ENCODE measurements around the gene PCLO.

Gene PCLO, protein sequence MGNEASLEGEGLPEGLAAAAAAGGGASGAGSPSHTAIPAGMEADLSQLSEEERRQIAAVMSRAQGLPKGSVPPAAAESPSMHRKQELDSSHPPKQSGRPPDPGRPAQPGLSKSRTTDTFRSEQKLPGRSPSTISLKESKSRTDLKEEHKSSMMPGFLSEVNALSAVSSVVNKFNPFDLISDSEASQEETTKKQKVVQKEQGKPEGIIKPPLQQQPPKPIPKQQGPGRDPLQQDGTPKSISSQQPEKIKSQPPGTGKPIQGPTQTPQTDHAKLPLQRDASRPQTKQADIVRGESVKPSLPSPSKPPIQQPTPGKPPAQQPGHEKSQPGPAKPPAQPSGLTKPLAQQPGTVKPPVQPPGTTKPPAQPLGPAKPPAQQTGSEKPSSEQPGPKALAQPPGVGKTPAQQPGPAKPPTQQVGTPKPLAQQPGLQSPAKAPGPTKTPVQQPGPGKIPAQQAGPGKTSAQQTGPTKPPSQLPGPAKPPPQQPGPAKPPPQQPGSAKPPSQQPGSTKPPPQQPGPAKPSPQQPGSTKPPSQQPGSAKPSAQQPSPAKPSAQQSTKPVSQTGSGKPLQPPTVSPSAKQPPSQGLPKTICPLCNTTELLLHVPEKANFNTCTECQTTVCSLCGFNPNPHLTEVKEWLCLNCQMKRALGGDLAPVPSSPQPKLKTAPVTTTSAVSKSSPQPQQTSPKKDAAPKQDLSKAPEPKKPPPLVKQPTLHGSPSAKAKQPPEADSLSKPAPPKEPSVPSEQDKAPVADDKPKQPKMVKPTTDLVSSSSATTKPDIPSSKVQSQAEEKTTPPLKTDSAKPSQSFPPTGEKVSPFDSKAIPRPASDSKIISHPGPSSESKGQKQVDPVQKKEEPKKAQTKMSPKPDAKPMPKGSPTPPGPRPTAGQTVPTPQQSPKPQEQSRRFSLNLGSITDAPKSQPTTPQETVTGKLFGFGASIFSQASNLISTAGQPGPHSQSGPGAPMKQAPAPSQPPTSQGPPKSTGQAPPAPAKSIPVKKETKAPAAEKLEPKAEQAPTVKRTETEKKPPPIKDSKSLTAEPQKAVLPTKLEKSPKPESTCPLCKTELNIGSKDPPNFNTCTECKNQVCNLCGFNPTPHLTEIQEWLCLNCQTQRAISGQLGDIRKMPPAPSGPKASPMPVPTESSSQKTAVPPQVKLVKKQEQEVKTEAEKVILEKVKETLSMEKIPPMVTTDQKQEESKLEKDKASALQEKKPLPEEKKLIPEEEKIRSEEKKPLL (N-terminal part only)

DNA sequence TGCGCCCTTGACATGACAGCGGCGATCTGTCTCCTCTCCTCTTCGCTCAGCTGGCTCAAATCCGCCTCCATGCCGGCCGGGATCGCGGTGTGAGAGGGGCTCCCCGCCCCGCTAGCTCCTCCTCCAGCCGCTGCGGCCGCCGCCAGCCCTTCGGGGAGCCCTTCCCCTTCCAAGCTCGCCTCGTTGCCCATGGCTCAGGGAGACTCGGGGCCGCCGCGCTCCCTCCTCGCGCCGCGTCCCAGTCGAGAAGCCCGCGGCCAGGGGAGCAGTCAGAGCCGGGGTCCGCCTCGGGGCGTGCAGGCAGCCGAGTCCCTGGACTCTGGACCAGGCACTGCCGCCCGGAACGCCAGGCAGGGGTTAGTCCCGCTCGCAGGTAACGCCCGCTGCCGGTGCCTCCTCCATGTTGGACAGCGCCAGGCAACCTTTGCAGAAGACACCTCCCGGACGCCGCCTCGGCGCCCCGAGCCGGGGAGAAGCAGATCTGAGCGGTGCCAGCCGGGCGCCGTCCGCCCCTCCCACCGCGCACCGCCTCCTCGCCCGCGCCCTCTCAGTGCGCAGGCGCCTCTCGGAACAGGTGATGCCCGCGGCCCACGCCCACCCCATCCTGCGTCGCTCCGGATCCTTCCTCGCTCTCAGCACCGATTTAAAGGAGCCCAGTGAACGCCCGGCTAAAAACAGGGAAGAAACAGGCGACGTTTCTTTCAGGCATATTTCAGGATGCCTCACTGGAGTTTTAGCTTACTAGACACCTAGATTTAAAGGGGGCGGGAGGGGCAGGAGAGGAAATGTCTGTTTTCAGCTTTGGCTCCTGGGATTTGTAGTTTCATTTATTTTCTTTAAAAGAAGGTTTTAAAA lies at the start of gene PCLO:
Gene PCLO, minus strand, starts transcription at position 483 of the 855 bp plus-strand sequence. Its CDS starts 292 bp downstream, at position 191.
- peak; percentile 68 for DNase-seq

DNA sequence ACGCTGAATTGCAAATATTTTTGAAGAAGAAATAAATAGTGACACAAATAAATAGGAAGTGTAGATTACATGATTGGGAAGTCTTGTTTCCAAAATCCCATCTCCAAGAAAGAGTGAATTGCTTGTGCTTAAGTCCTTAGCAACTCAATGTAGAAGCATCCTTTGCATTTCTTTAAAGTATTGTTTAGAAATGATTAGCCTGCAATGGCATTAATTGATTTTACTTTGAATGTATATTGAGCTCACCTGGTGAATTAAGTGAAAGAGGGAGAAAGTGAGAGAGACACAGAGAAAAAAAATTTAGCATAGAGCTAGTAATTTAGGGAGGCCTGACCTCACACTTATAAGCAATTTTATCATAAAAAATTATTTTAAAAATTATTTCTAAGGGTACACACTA lies 49.0 kb upstream of the PCLO start:
- DNase-seq: no peak

GRCh38 chr7:83210479-83210878 lies 47.8 kb upstream of the PCLO start:
- DNase-seq: no peak

DNA sequence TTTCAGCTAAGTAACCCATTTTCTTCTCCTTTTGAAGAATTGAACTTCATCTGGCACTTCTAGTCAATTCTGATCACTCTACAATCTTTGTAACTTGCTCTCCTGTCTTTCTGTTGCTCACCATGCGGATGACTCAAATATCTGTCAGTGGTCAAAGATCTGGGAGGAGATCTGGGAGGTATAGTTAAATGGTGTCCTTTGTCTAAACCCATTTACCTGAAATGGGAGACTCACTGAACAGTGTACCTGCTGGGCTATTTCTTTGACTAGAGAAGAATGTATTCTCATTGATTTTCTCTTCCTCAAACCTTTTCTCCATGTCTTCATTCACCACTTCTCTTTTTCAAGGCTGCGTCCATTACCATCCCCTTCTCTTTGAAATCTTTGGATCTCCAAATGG lies 42.0 kb upstream of the PCLO start:
- no peak for DNase-seq

GRCh38 chr7:83201355-83201754 lies 38.7 kb upstream of the PCLO start:
- DNase-seq: no peak

DNA sequence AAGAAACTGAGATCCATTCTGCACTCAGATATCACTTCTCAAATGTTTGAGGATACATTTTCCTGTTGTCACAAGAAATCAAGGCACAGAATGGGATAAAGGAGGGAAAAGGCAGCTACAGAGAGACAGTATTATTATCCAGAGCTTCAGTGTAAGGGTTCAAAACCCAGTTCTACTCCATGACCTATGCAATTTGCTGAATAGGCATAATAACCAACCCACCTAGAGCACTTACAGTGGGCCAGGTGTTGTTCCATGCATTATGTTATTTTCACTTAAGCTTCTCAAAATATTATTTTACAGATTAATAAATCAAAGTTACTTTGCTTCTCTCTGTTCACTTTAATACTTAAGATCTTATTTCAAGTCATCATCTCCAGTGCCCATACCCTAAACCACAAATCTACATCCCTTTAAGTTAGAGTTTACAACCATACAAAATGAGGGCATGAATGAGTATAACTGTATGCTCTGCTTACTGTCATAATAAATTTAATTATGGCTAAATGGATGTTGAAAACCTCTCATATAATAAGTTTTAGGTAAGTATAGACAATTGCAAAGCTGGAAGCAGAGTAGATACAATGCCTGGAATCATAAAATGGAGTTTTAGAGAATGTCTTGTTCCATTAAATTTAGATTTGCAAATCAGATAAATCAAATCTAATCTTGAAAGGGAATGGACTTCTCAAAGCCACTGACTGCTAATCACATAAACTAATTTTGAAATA lies 28.1 kb upstream of the PCLO start:
- DNase-seq: no peak

DNA sequence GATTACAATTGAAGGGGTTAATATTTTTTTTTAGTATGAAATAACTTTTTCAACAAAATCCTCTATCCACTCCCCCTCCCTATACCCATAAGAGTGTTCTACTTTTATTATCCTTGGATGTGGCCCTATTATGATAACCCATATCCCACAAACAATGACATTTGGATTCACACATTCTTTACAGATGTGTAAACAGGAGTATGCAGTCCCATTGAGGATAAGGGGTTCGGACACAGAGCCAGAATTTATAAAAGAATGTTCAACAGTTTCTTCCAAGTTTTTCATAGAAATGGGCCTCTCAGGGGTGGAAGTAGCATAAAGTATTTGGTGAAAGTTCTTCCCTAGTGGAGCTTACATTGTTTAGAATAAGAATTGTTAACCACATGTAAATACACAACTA lies 16.1 kb upstream of the PCLO start:
- DNase-seq: no peak

GRCh38 chr7:83178066-83178465 lies 15.4 kb upstream of the PCLO start:
- no peak for DNase-seq

GRCh38 chr7:83173664-83174063 lies 11.0 kb upstream of the PCLO start:
- no peak for DNase-seq

DNA sequence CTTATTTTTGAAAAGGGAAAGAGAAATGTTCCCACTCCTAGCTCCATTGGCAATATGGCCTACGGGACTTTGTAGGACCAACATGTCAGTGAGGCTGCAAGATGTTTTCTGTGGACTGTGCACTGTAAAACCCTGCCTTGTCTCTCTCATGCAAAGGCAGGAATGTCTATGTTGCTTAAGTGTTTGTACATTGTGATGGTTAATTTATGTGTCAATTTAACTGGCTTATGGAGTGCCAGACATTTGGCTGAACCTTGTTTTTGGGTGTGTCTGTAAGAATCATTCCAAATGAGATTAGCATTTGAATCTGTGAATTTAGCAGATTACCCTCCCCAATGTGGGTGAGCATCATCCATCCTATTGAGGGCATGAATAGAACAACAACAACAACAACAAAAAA lies 4.1 kb upstream of the PCLO start:
- no peak for DNase-seq

GRCh38 chr7:83161899-83162401 lies 734 bp downstream of the PCLO start:
- no peak for DNase-seq

DNA sequence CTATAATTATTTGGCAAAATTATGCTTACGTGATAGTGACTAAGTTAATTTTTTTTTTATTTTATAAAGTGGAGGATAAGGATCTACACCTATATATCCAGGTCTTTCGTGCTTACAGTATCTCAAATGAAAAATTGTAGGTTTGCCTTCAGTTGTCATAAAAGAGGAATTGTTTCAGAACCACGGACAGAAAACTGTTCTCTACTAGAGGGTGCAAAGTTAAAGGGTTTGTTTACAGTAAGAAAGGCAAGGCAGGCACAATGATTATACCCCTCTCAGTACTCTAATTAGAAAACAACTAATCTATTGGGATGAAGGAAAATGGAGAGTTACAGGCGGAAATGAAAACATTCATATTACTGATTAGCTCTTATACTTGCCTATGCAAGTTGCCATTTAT lies 1.5 kb downstream of the PCLO start:
- no peak for DNase-seq

- no peak for DNase-seq
Observed at GRCh38 chr7:83159731-83160130, 3.0 kb downstream of the PCLO start.

- no peak for DNase-seq
Observed at GRCh38 chr7:83156006-83156405, 6.7 kb downstream of the PCLO start.

DNA sequence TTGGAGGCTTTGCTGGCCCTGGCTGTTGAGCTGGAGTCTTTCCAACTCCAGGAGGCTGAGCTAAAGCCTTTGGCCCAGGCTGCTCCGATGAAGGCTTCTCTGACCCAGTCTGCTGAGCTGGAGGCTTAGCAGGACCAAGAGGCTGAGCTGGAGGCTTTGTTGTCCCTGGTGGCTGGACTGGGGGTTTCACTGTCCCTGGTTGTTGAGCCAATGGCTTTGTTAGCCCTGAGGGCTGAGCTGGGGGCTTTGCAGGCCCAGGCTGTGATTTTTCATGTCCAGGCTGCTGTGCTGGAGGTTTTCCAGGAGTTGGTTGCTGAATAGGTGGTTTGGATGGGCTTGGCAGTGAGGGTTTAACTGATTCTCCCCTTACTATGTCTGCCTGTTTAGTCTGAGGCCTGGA lies 7.3 kb downstream of the PCLO start:
- DNase-seq: no peak

- DNase-seq: no peak
Observed at GRCh38 chr7:83153419-83153818, 9.3 kb downstream of the PCLO start.

DNA sequence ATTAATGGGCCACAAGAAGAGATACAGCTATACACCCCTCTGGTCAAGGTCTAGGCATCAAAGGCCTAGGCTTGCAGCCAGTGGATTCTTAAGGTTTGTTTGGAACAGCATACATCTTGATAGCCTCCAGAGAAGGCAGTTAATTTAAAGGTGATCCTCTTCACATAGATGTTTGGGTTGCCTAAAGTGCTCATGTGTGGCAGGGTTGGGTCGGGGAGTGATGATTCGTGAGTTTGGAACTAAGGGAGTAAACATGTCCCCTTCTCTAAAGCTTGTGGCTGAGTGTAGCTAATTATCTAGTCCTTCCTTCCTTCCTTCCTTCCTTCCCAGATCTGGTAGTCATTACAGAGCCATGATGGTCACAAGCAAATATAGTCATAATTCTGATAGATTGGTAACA lies 12.4 kb downstream of the PCLO start:
- DNase-seq: no peak

GRCh38 chr7:83149466-83149865 lies 13.2 kb downstream of the PCLO start:
- no peak for DNase-seq

GRCh38 chr7:83148776-83149175 lies 13.9 kb downstream of the PCLO start:
- no peak for DNase-seq

- no peak for DNase-seq
Observed at GRCh38 chr7:83143107-83143506, 19.6 kb downstream of the PCLO start.

- no peak for DNase-seq
Observed at GRCh38 chr7:83142365-83142764, 20.3 kb downstream of the PCLO start.

Data from stimulated activated CD8-positive, alpha-beta memory T cell treated with anti-CD3 and anti-CD28 coated beads, Interleukin-4, amount 100 ng/mL, for 48 hours (primary cell).